H1 (cell line): ENCODE data around the gene OLFML2A. TPM values are rescaled to one million over a fixed set of nuclear protein-coding genes. Genes with fewer than 3 reads are reported as not detected.

ENCODE experiments used
- RBBP5 ChIP-seq: IDR thresholded peaks from 2 replicates; pipeline ENCODE4 v1.7.1; 2012; ENCODE audit warnings: low read depth, mild to moderate bottlenecking, inconsistent platforms, low read length, moderate library complexity, borderline replicate concordance
- polyA plus RNA-seq, 7 experiments: library from polyadenylated mRNA; depleted of rRNA in 3 of 7; stranded (reverse) in 5 of 7; unstranded in 2 of 7; fragments of >200 nt in 5 of 7; fragments of 200-250 nt in 2 of 7; gene quantifications; 1 replicate in 5 of 7; 2 replicates in 1 of 7; 4 replicates in 1 of 7; pipeline versions ENCODE4 v1.2.1 to v1.2.3, GENCODE V29; 2011 to 2013; ENCODE audit warnings: missing spikeins in 2 of 7, mixed read lengths in 2 of 7
- total RNA-seq: library from RNA; stranded (reverse); fragmentation: NEBNext Ultra II Directional; extraction: Animal tissue kit (Norgen Biotek cat#: 25700); gene quantifications from 2 replicates; pipeline ENCODE4 v1.2.1, GENCODE V29; 2021
- TF ChIP-seq, protein P1 (sequence below), 3 experiments: IDR thresholded peaks; 1 replicate in 2 of 3; 2 replicates in 1 of 3; pipeline versions ENCODE4 v1.5.1 to v1.6.1; 2011; ENCODE audit warnings: low read length in 3 of 3, mild to moderate bottlenecking in 3 of 3, inconsistent platforms in 2 of 3, low read depth in 1 of 3, moderate library complexity in 1 of 3; ENCODE audit not compliant: insufficient read depth in 1 of 3; ENCODE audit errors: control extremely low read depth in 1 of 3

OLFML2A gene
- total and polyA plus RNA-seq, 2 of the 8 experiments (the other 6 are each of a cell fraction or from before 2014, with no cell fraction given), result 7.8 to 11.5 TPM

DNA sequence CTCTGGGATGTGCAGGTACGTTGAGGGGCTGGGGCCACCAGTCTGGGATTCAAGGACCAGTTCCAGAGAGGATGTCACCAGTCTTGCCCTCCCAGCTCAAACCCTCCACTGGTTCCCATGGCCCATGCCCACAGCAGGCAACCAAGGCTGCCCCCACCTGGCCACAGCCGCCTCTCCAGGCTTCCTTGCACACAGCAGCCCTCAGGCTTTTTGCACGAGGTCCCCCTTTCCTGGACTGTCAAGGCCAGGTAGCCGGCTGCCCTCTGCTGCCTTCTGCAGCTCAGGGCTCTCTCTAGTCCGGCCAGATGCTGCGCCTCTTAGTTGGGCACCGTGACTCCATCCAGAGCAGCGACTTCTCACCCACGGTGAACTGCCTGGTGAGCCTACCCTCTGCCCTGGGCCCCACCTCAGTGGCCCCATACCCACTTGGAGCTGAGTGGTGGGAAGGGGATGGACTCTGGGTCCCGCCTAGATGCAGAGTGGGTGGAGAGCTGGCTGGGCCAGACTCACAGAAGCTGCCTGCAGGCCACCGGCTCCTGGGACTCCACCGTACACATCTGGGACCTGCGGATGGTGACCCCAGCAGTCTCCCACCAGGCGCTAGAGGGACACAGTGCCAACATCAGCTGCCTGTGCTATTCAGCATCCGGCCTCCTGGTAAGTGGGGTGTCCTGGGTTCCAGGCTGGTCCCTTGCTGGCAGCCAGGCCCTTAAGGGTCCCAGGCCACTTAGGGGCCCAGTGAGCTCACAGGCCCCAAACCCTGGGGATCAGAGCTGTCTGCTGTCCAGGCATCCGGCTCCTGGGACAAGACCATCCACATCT, 79.2 kb downstream of the OLFML2A start (continued):
- no peak for TF ChIP-seq RBBP5
- TF ChIP-seq, protein P1, sequence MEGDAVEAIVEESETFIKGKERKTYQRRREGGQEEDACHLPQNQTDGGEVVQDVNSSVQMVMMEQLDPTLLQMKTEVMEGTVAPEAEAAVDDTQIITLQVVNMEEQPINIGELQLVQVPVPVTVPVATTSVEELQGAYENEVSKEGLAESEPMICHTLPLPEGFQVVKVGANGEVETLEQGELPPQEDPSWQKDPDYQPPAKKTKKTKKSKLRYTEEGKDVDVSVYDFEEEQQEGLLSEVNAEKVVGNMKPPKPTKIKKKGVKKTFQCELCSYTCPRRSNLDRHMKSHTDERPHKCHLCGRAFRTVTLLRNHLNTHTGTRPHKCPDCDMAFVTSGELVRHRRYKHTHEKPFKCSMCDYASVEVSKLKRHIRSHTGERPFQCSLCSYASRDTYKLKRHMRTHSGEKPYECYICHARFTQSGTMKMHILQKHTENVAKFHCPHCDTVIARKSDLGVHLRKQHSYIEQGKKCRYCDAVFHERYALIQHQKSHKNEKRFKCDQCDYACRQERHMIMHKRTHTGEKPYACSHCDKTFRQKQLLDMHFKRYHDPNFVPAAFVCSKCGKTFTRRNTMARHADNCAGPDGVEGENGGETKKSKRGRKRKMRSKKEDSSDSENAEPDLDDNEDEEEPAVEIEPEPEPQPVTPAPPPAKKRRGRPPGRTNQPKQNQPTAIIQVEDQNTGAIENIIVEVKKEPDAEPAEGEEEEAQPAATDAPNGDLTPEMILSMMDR (IDR thresholded peaks at IDR 0.05; ENCODE audit: control extremely low read depth in 1 of 3, insufficient read depth in 1 of 3, low read depth in 1 of 3, low read length in 3 of 3), result peak in 2 of 3 experiments; percentile 76 to 86; a peak in 3 of 4 replicates
